Caco-2 (cell line): ENCODE measurements around the gene PCARE. TPM values are rescaled to one million over a fixed set of nuclear protein-coding genes. Genes with fewer than 3 reads are reported as not detected.

Source experiments
- BruUV-seq: library from RNA; stranded (reverse); fragments of 400-500 nt; replicated peaks from 2 replicates; lab custom pipeline; 2021; lab: Mats Ljungman, UMichigan
- CTCF ChIA-PET: fragments of 300-600 bp; sonication (Branson Sonifier 250); formaldehyde crosslinking; loops from one replicate; lab custom pipeline; 2022; ENCODE audit warnings: antibody characterized with exemption; lab: Charles Lee
- POLR2A ChIA-PET: fragments of 300-600 bp; sonication (Branson Sonifier 250); formaldehyde crosslinking; loops from one replicate; lab custom pipeline; 2022; ENCODE audit warnings: antibody characterized with exemption; lab: Charles Lee
- DNase-seq, 2 experiments: peaks; one replicate each; pipeline versions ENCODE4 v3.0.0 to v3.0.0-alpha.2; 2020 to 2022
- H3K27me3 ChIP-seq: replicated peaks from 2 replicates; pipeline ENCODE4 v1.6.0; 2011; ENCODE audit warnings: low read length; ENCODE audit not compliant: control insufficient read depth, insufficient read depth
- H3K36me3 ChIP-seq: 2 replicates; pipeline ENCODE4 v1.5.1; 2011; ENCODE audit warnings: low read length; ENCODE audit not compliant: control insufficient read depth, insufficient read depth
- H3K4me1 ChIP-seq: fragments of 250-450 bp; sonication (Bioruptor Pico); 2 replicates; pipeline ENCODE4 v1.5.1; 2020; ENCODE audit warnings: mild to moderate bottlenecking
- H3K4me3 ChIP-seq: 2 replicates; pipeline ENCODE4 v1.5.1; 2011; ENCODE audit warnings: low read depth, mild to moderate bottlenecking, control low read depth, low read length
- H3K9me3 ChIP-seq: fragments of 250-450 bp; sonication (Bioruptor Pico); 2 replicates; pipeline ENCODE4 v1.5.1; 2020; ENCODE audit warnings: mild to moderate bottlenecking, moderate library complexity
- H3K27ac Mint-ChIP-seq: one replicate; pipeline ENCODE4 v1.8.0; 2022; ENCODE audit warnings: mixed read lengths; ENCODE audit not compliant: unreplicated experiment
- H3K27me3 Mint-ChIP-seq: one replicate; pipeline ENCODE4 v1.8.0; 2022; ENCODE audit warnings: mixed read lengths; ENCODE audit not compliant: insufficient read depth, unreplicated experiment
- H3K36me3 Mint-ChIP-seq: one replicate; pipeline ENCODE4 v1.8.0; 2022; ENCODE audit warnings: mild to moderate bottlenecking, mixed read lengths; ENCODE audit not compliant: insufficient read depth, unreplicated experiment
- H3K4me1 Mint-ChIP-seq: one replicate; pipeline ENCODE4 v1.8.0; 2022; ENCODE audit warnings: low read depth, mixed read lengths; ENCODE audit not compliant: unreplicated experiment
- H3K4me3 Mint-ChIP-seq: one replicate; pipeline ENCODE4 v1.8.0; 2022; ENCODE audit warnings: mild to moderate bottlenecking, moderate library complexity, mixed read lengths; ENCODE audit not compliant: unreplicated experiment
- H3K9me3 Mint-ChIP-seq: one replicate; pipeline ENCODE4 v1.8.0; 2022; ENCODE audit warnings: mixed read lengths; ENCODE audit not compliant: unreplicated experiment
- intact Hi-C: fragments of 100-400 bp; cut with micrococcal nuclease; formaldehyde crosslinking; loops from one replicate; pipeline ENCODE4 v1.10.0; 2022; ENCODE audit not compliant: unreplicated experiment
- total RNA-seq: library from RNA; stranded (reverse); gene quantifications from 2 replicates; pipeline ENCODE4 v1.2.3, GENCODE V29; 2022
- TF ChIP-seq, protein P1 (sequence below), 2 experiments: fragments of 200-600 bp in 1 of 2; IDR thresholded peaks; 1 replicate in 1 of 2; 2 replicates in 1 of 2; pipeline versions ENCODE4 v1.5.1 to v1.8.0; 2011 to 2022; ENCODE audit warnings: antibody characterized with exemption in 1 of 2, control low read depth in 1 of 2, inconsistent platforms in 1 of 2, low read depth in 1 of 2, low read length in 1 of 2, mild to moderate bottlenecking in 1 of 2, moderate library complexity in 1 of 2; ENCODE audit not compliant: insufficient read depth in 1 of 2, severe bottlenecking in 1 of 2, unreplicated experiment in 1 of 2

PCARE gene
- total RNA-seq, 1 experiment from 2014 or later: not detected

DNA sequence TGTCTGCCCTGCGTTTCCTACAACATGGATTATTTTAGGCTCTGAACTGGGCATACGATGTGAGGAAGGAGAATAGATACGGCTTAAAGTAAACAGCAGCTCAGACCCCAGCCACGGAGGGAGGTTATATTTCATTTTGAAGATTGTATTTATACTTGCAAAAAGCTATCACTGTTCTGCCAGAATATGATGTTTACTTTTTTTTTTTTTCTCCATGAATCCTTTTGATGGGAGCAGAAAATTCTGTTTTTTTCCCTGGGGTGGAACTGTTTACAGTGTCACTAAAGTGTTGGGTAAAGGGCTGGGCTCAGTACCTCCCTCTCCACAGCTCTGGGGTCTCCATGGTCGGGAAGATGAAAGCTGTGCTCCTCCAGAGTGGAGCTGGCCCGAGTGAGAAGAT, 13.1 kb downstream of the PCARE start:
- no peak overlapping the region for H3K4me3 ChIP-seq
- CTCF ChIA-PET: no interaction called here
- H3K27ac Mint-ChIP-seq: no peak overlapping the region
- no peak overlapping the region for H3K4me3 Mint-ChIP-seq
- H3K27me3 Mint-ChIP-seq: no peaks in the 10 kb centered on the region
- no peaks in the 10 kb centered on the region for H3K9me3 Mint-ChIP-seq
- H3K36me3 Mint-ChIP-seq: no peaks in the 10 kb centered on the region
- peaks cover 27% of the 10 kb centered on the region for H3K4me1 Mint-ChIP-seq
- BruUV-seq: no TSS peak
- POLR2A ChIA-PET: no interaction called here
- intact Hi-C loops: no loop called here
- TF ChIP-seq, protein P1, sequence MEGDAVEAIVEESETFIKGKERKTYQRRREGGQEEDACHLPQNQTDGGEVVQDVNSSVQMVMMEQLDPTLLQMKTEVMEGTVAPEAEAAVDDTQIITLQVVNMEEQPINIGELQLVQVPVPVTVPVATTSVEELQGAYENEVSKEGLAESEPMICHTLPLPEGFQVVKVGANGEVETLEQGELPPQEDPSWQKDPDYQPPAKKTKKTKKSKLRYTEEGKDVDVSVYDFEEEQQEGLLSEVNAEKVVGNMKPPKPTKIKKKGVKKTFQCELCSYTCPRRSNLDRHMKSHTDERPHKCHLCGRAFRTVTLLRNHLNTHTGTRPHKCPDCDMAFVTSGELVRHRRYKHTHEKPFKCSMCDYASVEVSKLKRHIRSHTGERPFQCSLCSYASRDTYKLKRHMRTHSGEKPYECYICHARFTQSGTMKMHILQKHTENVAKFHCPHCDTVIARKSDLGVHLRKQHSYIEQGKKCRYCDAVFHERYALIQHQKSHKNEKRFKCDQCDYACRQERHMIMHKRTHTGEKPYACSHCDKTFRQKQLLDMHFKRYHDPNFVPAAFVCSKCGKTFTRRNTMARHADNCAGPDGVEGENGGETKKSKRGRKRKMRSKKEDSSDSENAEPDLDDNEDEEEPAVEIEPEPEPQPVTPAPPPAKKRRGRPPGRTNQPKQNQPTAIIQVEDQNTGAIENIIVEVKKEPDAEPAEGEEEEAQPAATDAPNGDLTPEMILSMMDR (IDR thresholded peaks at IDR 0.05; ENCODE audit: insufficient read depth in 1 of 2, low read depth in 1 of 2, low read length in 1 of 2, severe bottlenecking in 1 of 2, unreplicated experiment in 1 of 2): no peak
- DNase-seq: no peak
- H3K9me3 ChIP-seq: no peaks in the 10 kb centered on the region
- H3K27me3 ChIP-seq: no peaks in the 10 kb centered on the region
- H3K4me1 ChIP-seq: peaks cover 23% of the 10 kb centered on the region
- no peaks in the 10 kb centered on the region for H3K36me3 ChIP-seq

DNA sequence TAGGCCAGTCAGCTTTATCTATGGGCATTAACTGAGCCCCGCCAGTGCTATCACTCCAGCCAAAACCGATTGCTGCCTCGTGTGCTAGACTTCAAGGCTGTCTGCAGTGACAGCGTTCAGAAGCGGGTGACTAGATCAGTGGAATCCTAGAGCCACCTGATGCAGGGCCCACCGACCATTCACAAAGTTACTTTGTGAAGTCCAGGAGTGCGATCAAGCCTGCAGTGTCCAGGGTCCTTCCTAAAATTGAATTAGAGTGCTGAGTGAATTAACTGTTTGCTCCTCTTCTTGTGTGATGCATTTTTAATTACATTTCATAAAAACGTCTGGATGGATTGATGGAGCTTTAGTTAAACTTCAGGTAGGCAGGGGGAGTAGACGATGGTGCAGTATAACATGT, 13.9 kb downstream of the PCARE start:
- no peaks in the 10 kb centered on the region for H3K9me3 ChIP-seq
- no TSS peak for BruUV-seq
- Mint-ChIP-seq H3K27me3 (no peaks in the 10 kb centered on the region), H3K9me3 (no peaks in the 10 kb centered on the region), H3K27ac (no peak overlapping the region), H3K4me1 (peaks cover 34% of the 10 kb centered on the region), H3K36me3 (no peaks in the 10 kb centered on the region), H3K4me3 (no peak overlapping the region)
- no peaks in the 10 kb centered on the region for H3K27me3 ChIP-seq
- no peak overlapping the region for H3K4me3 ChIP-seq
- CTCF ChIA-PET: no interaction called here
- TF ChIP-seq, protein P1 (IDR thresholded peaks at IDR 0.05; ENCODE audit: insufficient read depth in 1 of 2, low read depth in 1 of 2, low read length in 1 of 2, severe bottlenecking in 1 of 2, unreplicated experiment in 1 of 2): no peak
- no peaks in the 10 kb centered on the region for H3K36me3 ChIP-seq
- intact Hi-C loops: no loop called here
- POLR2A ChIA-PET: no interaction called here
- no peak for DNase-seq
- H3K4me1 ChIP-seq: peaks cover 23% of the 10 kb centered on the region

DNA sequence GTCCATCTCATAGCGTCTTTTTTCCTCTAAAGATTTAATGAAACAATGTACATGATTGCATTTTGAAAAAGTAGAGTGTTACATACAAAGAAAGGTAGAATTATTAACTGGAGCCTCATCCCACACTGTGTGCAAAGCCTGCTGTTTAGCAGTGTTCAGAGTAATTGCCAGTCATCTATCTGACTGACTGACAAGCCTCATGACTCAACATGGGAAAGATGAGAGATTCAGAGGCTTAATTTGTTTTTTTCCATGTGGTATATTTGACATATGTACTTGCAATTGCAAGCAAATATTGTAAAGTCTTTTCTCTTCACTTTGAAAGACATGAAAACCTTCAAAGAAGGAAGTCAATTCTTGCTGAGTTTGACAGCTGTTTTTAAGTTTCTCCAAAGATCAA, 14.7 kb downstream of the PCARE start:
- Mint-ChIP-seq H3K4me1 (peaks cover 41% of the 10 kb centered on the region), H3K9me3 (no peaks in the 10 kb centered on the region), H3K36me3 (no peaks in the 10 kb centered on the region), H3K27me3 (no peaks in the 10 kb centered on the region), H3K4me3 (no peak overlapping the region), H3K27ac (no peak overlapping the region)
- CTCF ChIA-PET: interaction anchor here (1.0 kb wide), 1 partner anchor 179 kb away, joined by 3 read pairs; no protein-coding TSS in a partner anchor
- DNase-seq: no peak
- TF ChIP-seq, protein P1 (IDR thresholded peaks at IDR 0.05; ENCODE audit: insufficient read depth in 1 of 2, low read depth in 1 of 2, low read length in 1 of 2, severe bottlenecking in 1 of 2, unreplicated experiment in 1 of 2): no peak
- POLR2A ChIA-PET: no interaction called here
- H3K4me1 ChIP-seq: peaks cover 22% of the 10 kb centered on the region
- no TSS peak for BruUV-seq
- no peaks in the 10 kb centered on the region for H3K36me3 ChIP-seq
- H3K9me3 ChIP-seq: no peaks in the 10 kb centered on the region
- no peaks in the 10 kb centered on the region for H3K27me3 ChIP-seq
- intact Hi-C loops: no loop called here
- no peak overlapping the region for H3K4me3 ChIP-seq
